Karpas-422 (cell line): ENCODE measurements around the gene ZCCHC17. TPM values are rescaled to one million over a fixed set of nuclear protein-coding genes. Genes with fewer than 3 reads are reported as not detected.

Experiments
- DNase-seq: peaks from one replicate; pipeline ENCODE4 v3.0.0-alpha.2; 2015
- H2AFZ ChIP-seq: fragments of 200-600 bp; sonication (generic); 2 replicates; pipeline ENCODE4 v1.6.1; 2014; ENCODE audit warnings: antibody characterized with exemption, low read length, mixed read lengths
- H3K27ac ChIP-seq: fragments of 200-600 bp; sonication (generic); 2 replicates; pipeline ENCODE4 v1.5.1; 2014; ENCODE audit warnings: mild to moderate bottlenecking, low read length, moderate library complexity
- H3K27me3 ChIP-seq: fragments of 200-600 bp; sonication (generic); 2 replicates; pipeline ENCODE4 v1.6.1; 2014; ENCODE audit warnings: low read length, mixed read lengths
- H3K36me3 ChIP-seq: fragments of 200-600 bp; sonication (generic); 2 replicates; pipeline ENCODE4 v1.6.1; 2014; ENCODE audit warnings: low read length, mixed read lengths; ENCODE audit not compliant: insufficient read depth
- H3K4me1 ChIP-seq: fragments of 200-600 bp; sonication (generic); 2 replicates; pipeline ENCODE4 v1.6.1; 2014; ENCODE audit warnings: mild to moderate bottlenecking, low read length, mixed read lengths
- H3K4me2 ChIP-seq: fragments of 200-600 bp; sonication (generic); 2 replicates; pipeline ENCODE4 v1.6.1; 2014; ENCODE audit warnings: low read length, low read depth, mild to moderate bottlenecking; ENCODE audit not compliant: poor library complexity, severe bottlenecking
- H3K4me3 ChIP-seq: fragments of 200-600 bp; sonication (generic); 2 replicates; pipeline ENCODE4 v1.5.1; 2014; ENCODE audit warnings: mild to moderate bottlenecking, antibody characterized with exemption, low read length, mixed read lengths
- H3K79me2 ChIP-seq: fragments of 200-600 bp; sonication (generic); 2 replicates; pipeline ENCODE4 v1.6.1; 2014; ENCODE audit warnings: mild to moderate bottlenecking, low read length, mixed read lengths
- H3K9ac ChIP-seq: fragments of 200-600 bp; sonication (generic); 2 replicates; pipeline ENCODE4 v1.6.0; 2014; ENCODE audit warnings: low read length
- H3K9me2 ChIP-seq: fragments of 200-600 bp; sonication (generic), shearing (Covaris generic); replicated peaks from 2 replicates; pipeline ENCODE4 v1.6.0; 2014; ENCODE audit warnings: mild to moderate bottlenecking, low read length, moderate library complexity; ENCODE audit not compliant: insufficient read depth
- H3K9me3 ChIP-seq: fragments of 300-700, 200-600 bp; sonication (generic); 2 replicates; pipeline ENCODE4 v1.6.1; 2014; ENCODE audit warnings: low read length, mixed read lengths
- H4K20me1 ChIP-seq: fragments of 200-600 bp; sonication (generic); 2 replicates; pipeline ENCODE4 v1.6.1; 2014; ENCODE audit warnings: mild to moderate bottlenecking, antibody characterized with exemption, low read length, low read depth; ENCODE audit not compliant: insufficient read depth
- total RNA-seq: library from RNA; depleted of rRNA; stranded (reverse); fragments of >200 nt; shearing (Covaris generic); gene quantifications from 2 replicates; pipeline ENCODE4 v1.2.3, GENCODE V29; 2014; ENCODE audit warnings: low replicate concordance

Gene ZCCHC17
- total RNA-seq, 1 experiment from 2014 or later = 18.5 TPM

GRCh38 chr1:31405578-31406245 lies 108.9 kb downstream of the ZCCHC17 start:
- Histone ChIP-seq H3K9ac (no peak overlapping the region), H3K79me2 (no peaks in the 10 kb centered on the region), H3K9me3 (no peaks in the 10 kb centered on the region), H3K4me3 (no peak overlapping the region), H3K9me2 (no peaks in the 10 kb centered on the region), H3K4me2 (no peak overlapping the region), H3K4me1 (no peaks in the 10 kb centered on the region), H3K27ac (no peak overlapping the region), H3K27me3 (no peaks in the 10 kb centered on the region), H2AFZ (no peak overlapping the region), H4K20me1 (no peaks in the 10 kb centered on the region), H3K36me3 (no peaks in the 10 kb centered on the region)
- no peak for DNase-seq

- Histone ChIP-seq H2AFZ (no peak overlapping the region), H3K4me2 (no peak overlapping the region), H3K9me3 (no peaks in the 10 kb centered on the region), H3K36me3 (no peaks in the 10 kb centered on the region), H3K9ac (no peak overlapping the region), H3K27me3 (no peaks in the 10 kb centered on the region), H3K9me2 (no peaks in the 10 kb centered on the region), H3K79me2 (no peaks in the 10 kb centered on the region), H4K20me1 (no peaks in the 10 kb centered on the region), H3K4me1 (no peaks in the 10 kb centered on the region), H3K27ac (no peak overlapping the region), H3K4me3 (no peak overlapping the region)
- DNase-seq = no peak
Measured at GRCh38 chr1:31407029-31407626, 110.3 kb downstream of the ZCCHC17 start.

- Histone ChIP-seq H3K9ac (no peak overlapping the region), H3K79me2 (no peaks in the 10 kb centered on the region), H3K9me3 (no peaks in the 10 kb centered on the region), H2AFZ (no peak overlapping the region), H3K27me3 (no peaks in the 10 kb centered on the region), H3K36me3 (no peaks in the 10 kb centered on the region), H3K27ac (no peak overlapping the region), H3K4me3 (no peak overlapping the region), H3K4me1 (no peaks in the 10 kb centered on the region), H3K9me2 (no peaks in the 10 kb centered on the region), H4K20me1 (no peaks in the 10 kb centered on the region), H3K4me2 (no peak overlapping the region)
- no peak for DNase-seq
Measured at GRCh38 chr1:31408788-31409318, 112.0 kb downstream of the ZCCHC17 start.

GRCh38 chr1:31409946-31410858 lies 113.4 kb downstream of the ZCCHC17 start:
- H3K4me1 ChIP-seq = no peaks in the 10 kb centered on the region
- H3K36me3 ChIP-seq = no peaks in the 10 kb centered on the region
- no peak overlapping the region for H2AFZ ChIP-seq
- H3K79me2 ChIP-seq = no peaks in the 10 kb centered on the region
- H4K20me1 ChIP-seq = no peaks in the 10 kb centered on the region
- DNase-seq = no peak
- H3K27me3 ChIP-seq = no peaks in the 10 kb centered on the region
- H3K4me3 ChIP-seq = no peak overlapping the region
- no peak overlapping the region for H3K4me2 ChIP-seq
- H3K9ac ChIP-seq = no peak overlapping the region
- H3K9me2 ChIP-seq = no peaks in the 10 kb centered on the region
- no peaks in the 10 kb centered on the region for H3K9me3 ChIP-seq
- no peak overlapping the region for H3K27ac ChIP-seq

GRCh38 chr1:31410871-31411270 lies 114.0 kb downstream of the ZCCHC17 start:
- DNase-seq = no peak
- Histone ChIP-seq H3K9me2 (no peaks in the 10 kb centered on the region), H3K4me1 (no peaks in the 10 kb centered on the region), H3K4me2 (no peak overlapping the region), H3K27me3 (no peaks in the 10 kb centered on the region), H3K79me2 (no peaks in the 10 kb centered on the region), H3K36me3 (no peaks in the 10 kb centered on the region), H3K4me3 (no peak overlapping the region), H2AFZ (no peak overlapping the region), H3K27ac (no peak overlapping the region), H3K9me3 (no peaks in the 10 kb centered on the region), H4K20me1 (no peaks in the 10 kb centered on the region), H3K9ac (no peak overlapping the region)

- no peak for DNase-seq
- Histone ChIP-seq H3K9me2 (no peaks in the 10 kb centered on the region), H3K4me1 (no peaks in the 10 kb centered on the region), H3K27ac (no peak overlapping the region), H3K79me2 (no peaks in the 10 kb centered on the region), H3K9ac (no peak overlapping the region), H3K27me3 (no peaks in the 10 kb centered on the region), H3K9me3 (no peaks in the 10 kb centered on the region), H4K20me1 (no peaks in the 10 kb centered on the region), H3K4me3 (no peak overlapping the region), H3K4me2 (no peak overlapping the region), H3K36me3 (no peaks in the 10 kb centered on the region), H2AFZ (no peak overlapping the region)
Measured at GRCh38 chr1:31412205-31412604, 115.4 kb downstream of the ZCCHC17 start.

GRCh38 chr1:31412732-31413404 lies 116.0 kb downstream of the ZCCHC17 start, which contains the start of gene SERINC2:
Gene SERINC2, plus strand, starts transcription at chr1:31413213. Its CDS starts 53 bp downstream, at chr1:31413266.
- no peaks in the 10 kb centered on the region for H3K36me3 ChIP-seq
- DNase-seq = no peak
- no peaks in the 10 kb centered on the region for H3K4me1 ChIP-seq
- no peaks in the 10 kb centered on the region for H3K27me3 ChIP-seq
- no peaks in the 10 kb centered on the region for H3K9me2 ChIP-seq
- no peak within 1 kb of the TSS for H3K27ac ChIP-seq
- no peak within 1 kb of the TSS for H2AFZ ChIP-seq
- no peak within 1 kb of the TSS for H3K4me3 ChIP-seq
- no peak within 1 kb of the TSS for H3K9ac ChIP-seq
- H3K4me2 ChIP-seq = no peak within 1 kb of the TSS
- no peaks in the 10 kb centered on the region for H3K79me2 ChIP-seq
- H3K9me3 ChIP-seq = no peaks in the 10 kb centered on the region
- H4K20me1 ChIP-seq = no peaks in the 10 kb centered on the region
